NCI-H345 treated with DMSO at 0.1 percent for 48 hours (cell line): ENCODE data around the gene ST6GALNAC1.
"Not testable (repeated sequence)": the region's sequence is repeated elsewhere in the genome, so short reads cannot be mapped to it uniquely, and the experiment has no call there.

Source experiments
- DNase-seq: peaks from one replicate; lab custom pipeline; 2025; ENCODE audit not compliant: unreplicated experiment; lab: John Stamatoyannopoulos, UW

ST6GALNAC1 gene

GRCh38 chr17:76644995-76645394, 1.4 kb upstream of the ST6GALNAC1 start:
- DNase-seq: no peak

GRCh38 chr17:76642994-76643393, 563 bp downstream of the ST6GALNAC1 start:
- DNase-seq: no peak

- DNase-seq: no peak
Observed at GRCh38 chr17:76642032-76642561, 1.5 kb downstream of the ST6GALNAC1 start.

GRCh38 chr17:76641501-76641900, 2.1 kb downstream of the ST6GALNAC1 start:
- no peak for DNase-seq

GRCh38 chr17:76640550-76641380, 2.8 kb downstream of the ST6GALNAC1 start:
- no peak for DNase-seq

- no peak for DNase-seq
Observed at GRCh38 chr17:76638263-76638662, 5.3 kb downstream of the ST6GALNAC1 start.

GRCh38 chr17:76636486-76637206, 6.9 kb downstream of the ST6GALNAC1 start:
- not testable (repeated sequence) for DNase-seq

- no peak for DNase-seq
Observed at GRCh38 chr17:76635659-76636360, 7.7 kb downstream of the ST6GALNAC1 start.

- no peak for DNase-seq
Observed at GRCh38 chr17:76635039-76635438, 8.5 kb downstream of the ST6GALNAC1 start.

GRCh38 chr17:76633628-76634328, 9.8 kb downstream of the ST6GALNAC1 start:
- no peak for DNase-seq

- no peak for DNase-seq
Observed at GRCh38 chr17:76631821-76632565, 11.6 kb downstream of the ST6GALNAC1 start.

GRCh38 chr17:76630151-76630550, 13.4 kb downstream of the ST6GALNAC1 start:
- no peak for DNase-seq

GRCh38 chr17:76627510-76627909, 16.0 kb downstream of the ST6GALNAC1 start:
- DNase-seq: no peak

- no peak for DNase-seq
Observed at GRCh38 chr17:76626442-76626841, 17.1 kb downstream of the ST6GALNAC1 start.

- no peak for DNase-seq
Observed at GRCh38 chr17:76625496-76625895, 18.1 kb downstream of the ST6GALNAC1 start.

- DNase-seq: peak; percentile 76
Observed at GRCh38 chr17:76623271-76624146, 20.0 kb downstream of the ST6GALNAC1 start.

GRCh38 chr17:76617838-76618237, 25.7 kb downstream of the ST6GALNAC1 start:
- no peak for DNase-seq

- no peak for DNase-seq
Observed at GRCh38 chr17:76614912-76615617, 28.5 kb downstream of the ST6GALNAC1 start.
